GM21717 (cell line): ENCODE results near the gene CUX1.
"Not testable (repeated sequence)": the region's sequence is repeated elsewhere in the genome, so short reads cannot be mapped to it uniquely, and the experiment has no call there.

Experiments used
- ATAC-seq: cut with Tn5 transposase; IDR thresholded peaks from one replicate; pipeline ENCODE4 v1.9.1; 2021; ENCODE audit warnings: mild to moderate bottlenecking, moderate library complexity; ENCODE audit not compliant: unreplicated experiment

Gene CUX1

DNA sequence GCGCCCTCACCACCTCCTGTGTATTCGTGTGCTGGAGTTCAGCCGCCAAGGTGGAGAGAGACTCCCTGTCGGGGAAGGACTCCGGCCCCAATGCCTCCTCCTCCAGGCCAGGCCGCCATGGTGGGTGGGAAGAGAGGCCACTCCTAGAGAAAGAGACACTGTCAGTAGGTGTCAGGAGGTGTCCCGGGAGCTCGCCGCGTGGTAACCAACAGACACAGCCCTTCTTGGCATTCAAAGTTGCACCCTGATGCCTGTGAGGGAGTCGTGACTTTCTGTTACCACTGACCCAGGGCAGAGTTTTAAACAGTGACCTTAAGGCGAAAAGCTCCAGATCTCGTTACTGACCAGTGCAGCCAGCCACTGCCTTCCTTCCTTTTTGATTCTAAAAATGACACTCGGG, 155.2 kb downstream of the CUX1 start:
- ATAC-seq, result no peak

DNA sequence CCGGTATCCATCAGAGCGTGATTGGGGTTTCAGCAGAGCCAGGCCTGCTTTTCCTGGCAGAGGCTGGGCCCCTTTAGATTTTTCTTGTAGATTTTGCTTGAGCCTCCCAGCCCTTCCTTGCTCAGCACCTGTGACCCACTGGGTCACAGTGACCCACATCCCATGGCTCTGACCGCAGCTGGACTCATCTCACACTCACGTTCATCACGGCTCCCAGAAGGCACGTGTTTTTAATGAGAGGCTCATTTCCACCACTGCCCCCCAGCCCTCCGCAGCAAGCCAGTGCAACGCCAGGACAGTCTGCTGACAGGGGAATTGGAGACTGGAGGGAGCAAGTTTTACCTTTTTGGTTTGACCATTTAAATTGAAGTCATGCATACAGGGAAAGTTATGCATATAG, 155.7 kb downstream of the CUX1 start:
- ATAC-seq, result no peak

DNA sequence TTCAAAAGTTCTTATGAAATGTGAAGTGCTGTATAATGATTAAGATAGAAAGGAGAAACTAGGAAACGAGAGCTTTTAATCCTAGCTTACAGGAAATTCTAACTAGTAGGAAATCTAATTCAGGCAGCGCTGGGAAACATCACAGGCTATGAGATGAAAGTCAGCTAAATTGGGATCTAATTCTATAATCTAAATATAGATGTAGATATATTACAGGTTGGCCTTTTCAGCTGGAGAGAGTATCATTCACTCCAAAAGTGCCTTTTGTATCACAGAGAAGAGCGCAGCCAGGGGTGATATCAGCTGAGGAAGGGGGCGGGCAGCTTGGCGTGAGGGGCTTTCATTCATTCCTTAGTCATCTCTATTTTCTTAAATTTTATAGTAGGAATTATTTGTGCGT, 157.0 kb downstream of the CUX1 start:
- ATAC-seq, result no peak

DNA sequence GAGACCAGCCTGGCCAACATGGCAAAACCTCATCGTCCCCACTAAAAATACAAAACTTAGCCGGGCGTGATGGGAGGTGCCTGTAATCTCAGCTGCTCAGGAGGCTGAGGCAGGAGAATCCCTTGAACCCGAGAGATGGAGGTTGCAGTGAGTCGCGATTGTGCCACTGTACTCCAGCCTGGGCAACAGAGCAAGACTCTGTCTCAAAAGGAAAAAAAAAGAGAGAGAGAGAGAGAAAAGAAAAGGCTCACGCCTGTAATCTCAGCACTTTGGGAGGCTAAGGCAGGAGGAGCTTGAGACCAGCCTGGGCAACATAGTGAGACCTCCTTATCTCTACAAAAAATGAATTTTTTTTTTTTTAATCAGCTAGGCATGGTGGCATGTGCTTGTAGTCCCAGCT, 157.6 kb downstream of the CUX1 start:
- no peak for ATAC-seq

DNA sequence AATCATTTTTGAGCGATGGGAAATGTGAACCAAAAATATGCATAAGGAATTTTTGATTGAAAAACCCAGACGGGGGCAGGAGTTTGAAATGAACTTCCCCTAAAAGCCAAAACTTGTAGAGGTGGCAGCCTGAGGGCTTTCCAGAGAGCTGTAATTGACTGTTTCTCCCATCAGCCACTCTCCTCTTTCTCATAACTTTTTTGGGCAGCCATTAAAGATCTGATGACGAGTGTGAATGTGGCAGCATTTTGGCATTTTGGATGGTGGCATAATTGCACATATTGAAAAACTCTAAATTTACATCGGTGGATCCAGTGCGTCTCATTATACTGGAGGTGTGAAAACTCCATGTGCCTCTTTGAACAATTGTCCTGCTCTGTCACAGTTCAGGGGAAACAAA, 159.0 kb downstream of the CUX1 start:
- no peak for ATAC-seq

DNA sequence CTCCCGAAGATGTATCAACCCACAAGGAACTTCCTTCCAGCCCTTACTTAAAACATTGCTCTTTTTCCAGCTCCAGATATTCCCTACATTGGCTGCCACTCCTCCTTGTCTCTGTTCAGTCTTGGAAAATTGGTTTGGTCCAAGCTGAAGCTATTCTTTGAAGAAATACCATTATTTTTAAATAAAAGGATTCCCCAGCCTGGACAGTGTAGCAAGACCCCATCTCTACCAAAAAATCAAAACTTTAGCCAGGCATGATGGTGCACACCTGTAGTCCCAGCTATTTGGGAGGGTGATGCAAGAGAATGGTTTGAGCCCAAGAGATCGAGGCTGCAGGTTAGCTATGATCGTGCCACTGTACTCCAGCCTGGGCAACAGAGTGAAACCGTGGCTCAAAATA, 159.8 kb downstream of the CUX1 start:
- ATAC-seq, result no peak

DNA sequence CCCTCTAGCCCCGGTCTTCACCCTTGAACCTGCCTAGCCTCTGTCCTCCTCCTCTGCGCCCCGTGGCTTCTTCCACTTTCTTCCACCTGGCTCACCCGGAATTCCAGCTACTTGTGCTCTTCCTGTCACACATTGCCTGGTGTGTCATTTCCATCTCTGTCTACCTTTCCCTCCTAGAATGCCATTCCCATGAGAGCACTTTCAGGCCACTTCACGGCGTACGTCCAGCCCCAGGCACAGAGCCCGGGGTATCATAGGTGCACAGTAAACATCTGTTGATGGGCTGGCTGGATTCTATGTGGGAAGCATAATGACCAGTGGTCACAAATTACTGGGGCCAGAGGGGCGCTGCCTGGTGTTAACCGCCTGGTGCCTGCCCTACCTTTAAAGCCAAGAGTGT, 161.3 kb downstream of the CUX1 start:
- ATAC-seq, result no peak

DNA sequence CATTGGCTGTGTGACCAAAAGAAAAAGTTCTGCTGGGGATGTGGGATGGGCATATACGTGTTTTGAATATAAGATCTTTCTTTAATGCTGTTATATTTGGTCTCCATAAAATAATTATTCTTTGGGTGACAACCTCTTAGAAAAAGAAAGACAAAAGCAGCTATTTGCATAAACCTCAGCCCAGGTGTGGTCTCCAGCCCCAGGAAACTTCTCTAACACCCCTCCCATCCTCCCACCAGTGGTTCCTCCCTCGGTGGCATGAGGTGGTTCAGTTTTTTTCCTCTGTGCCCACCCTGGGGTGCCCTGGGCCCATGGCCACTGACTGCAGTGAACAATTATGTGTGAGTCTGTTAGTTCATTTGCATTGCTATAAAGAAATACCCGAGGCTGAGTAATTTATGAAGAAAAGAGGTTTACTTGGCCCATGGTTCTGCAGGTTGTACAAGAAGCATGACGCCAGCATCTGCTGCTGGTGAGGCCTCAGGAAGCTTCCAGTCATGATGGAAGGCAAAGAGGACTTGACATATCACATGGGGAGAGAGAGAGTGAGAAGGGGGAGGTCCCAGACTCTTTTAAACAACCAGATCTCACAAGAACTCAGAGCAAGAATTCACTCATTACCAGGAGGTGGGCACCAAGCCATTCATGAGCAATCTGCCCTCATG, 165.9 kb downstream of the CUX1 start:
- ATAC-seq, result no peak

DNA sequence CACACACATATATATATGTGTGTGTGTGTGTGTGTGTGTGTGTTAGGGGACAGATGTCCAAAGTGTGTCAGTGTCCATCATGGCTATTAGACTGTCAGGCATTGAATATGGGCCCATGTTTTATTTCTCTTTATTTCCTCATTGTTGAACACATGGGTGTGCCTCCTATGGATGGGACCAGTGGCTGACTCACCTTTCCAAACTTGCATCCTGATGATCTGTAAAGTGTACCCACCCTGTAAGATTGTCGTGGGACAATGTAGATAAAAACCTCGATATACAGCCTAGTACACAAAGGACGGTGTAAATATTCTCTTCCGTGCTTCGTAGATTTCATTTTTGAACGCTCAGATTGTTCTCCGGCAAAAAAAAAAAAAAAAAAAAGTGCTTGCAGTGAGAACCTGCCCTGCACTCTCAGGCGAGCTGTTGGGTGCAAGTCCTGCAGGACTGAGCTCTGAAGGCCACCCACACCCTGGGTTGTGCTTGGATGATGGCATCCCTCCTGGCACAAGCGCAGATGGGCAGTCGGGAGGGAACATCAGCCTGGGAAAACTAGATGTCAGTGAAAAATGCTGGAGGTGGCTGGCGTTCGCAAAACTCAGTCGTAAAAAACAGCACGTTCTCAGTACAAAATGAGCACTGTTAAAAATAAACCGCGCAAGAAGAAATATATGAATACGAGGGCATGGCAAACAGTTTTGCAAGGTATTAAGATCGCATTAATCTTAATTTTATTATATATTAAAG, 166.9 kb downstream of the CUX1 start:
- ATAC-seq, result no peak

DNA sequence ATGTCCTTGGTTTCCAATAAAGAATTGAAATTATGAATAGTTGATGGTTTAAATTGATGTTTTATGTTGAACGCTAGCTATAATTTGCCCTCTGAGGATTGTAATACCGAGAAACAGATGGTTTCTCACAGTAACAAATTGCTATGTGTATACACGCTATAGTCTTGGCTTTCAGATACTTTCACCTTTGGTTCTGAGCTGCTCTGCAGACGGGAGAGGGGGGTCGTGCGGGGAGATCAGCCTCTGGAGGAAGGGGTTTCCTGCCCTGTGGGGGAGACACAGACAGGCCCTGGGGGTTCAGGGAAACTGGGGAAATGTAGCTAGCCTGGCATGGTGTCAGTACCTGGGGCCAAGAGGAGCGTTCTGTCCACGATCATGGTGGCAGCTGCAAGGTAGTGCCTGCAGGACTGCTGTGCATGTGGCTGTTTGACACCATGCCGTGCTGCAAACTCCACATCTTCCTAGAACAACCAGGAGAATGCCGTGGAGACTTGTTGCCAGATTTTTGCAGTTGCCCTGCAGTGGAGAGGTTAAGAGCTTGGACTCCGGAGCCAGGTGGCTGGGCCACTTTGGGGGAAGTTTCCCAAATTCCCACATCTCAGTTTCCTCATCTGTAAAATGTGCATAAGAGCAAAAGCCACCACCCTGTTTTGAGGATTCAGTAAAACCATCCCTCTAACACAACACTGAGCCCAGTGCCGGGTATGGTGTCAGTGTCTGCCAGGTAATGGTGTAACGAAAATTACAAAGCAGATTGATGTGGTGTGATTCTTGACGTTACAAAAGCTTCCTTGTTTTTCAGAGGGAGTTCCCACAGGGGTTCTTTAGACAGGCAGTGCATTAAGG, 167.9 kb downstream of the CUX1 start:
- ATAC-seq, result no peak

DNA sequence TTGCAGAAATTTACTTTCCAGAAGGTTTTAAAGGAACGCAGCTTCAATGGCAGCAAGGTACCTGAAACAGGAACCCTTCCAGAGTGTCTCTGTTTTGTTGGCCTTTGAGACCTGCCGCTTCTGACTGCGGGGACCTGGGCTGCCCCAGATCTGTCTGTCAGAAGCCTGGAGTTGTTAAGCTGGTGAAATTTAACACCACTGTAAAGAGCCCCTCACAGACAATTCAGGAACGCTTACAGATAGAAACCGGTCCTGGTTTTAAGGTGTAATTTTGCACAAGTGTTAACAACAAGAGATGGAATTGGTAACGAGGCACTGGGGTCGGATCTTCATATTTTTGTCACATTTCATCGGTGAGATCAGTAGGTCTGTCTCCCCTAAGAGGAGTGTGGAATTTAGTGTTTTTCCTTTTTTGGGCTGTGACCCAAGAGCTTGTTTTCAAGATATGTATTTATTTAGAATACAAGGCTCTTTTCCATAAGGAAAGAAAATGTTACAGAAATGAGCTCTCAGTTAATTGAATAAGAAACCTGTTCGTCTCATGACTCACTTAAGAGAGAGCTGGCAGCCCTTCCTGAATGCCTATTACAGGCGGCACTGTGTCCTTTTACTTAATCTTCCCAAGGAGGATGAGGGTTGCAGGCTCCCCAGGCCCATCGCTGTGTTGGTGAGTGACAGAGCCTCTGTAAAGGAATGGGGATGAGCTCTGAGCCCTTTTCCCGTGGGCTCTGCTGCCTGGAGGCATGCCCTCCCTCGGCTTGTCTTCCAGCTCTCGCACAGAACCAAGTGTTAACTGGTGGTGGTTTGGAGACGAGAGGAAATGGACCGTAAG, 168.7 kb downstream of the CUX1 start:
- no peak for ATAC-seq

DNA sequence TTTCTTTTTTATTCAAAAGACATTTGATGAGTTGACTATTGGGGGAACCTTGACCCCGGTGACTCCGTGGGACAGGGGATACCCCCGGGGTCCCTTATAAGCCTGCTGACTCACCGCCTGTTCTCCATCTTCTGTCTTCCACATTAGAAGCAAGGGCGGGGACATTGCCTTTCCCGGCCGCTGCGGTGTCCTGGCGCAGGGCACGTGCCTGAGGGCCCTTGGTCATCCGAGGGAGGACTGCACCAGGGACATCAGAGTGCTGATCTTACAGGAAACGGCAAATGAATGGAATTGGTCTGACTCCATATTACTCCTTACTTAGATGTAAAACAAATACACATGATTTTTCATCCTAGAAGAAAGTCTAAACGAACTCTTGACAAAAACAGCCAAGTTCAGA, 170.1 kb downstream of the CUX1 start:
- ATAC-seq, result no peak

DNA sequence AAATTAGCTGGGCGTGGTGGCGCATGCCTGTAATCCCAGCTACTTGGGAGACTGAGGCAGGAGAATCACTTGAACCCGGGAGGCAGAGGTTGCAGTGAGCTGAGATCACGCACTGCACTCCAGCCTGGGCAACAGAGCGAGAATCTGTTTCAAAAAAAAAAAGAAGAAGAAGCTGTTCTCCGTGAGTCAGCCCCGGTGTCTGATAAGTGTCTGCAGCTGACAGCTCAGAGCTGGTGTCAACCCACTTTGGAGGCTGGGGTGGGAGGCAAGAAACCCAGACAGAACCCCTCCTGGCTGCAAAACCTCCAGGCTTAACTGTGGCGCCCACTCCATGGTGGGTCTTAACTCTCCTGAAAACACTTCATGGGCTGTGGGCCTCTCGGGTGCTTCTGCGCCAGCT, 170.6 kb downstream of the CUX1 start:
- ATAC-seq, result not testable (repeated sequence)

DNA sequence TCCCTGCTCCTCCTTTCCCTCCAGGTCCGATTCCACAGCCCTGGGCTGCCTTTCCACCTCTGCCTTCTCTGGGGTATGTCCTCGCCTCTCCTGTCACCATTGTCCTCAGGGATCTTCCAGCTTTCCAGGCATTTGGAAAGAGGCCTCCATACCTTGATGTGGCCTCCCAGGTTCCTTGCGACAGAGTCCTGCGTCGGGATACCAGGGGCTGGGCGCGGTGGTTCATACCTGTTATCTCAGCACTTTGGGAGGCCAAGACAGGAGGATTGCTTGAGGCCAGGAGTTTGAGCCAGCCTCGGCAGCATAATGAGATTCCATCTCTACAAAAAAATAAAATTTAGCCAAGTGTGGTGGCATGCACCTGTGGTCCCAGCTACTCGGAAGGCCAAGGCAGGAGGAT, 171.1 kb downstream of the CUX1 start:
- ATAC-seq, result no peak

DNA sequence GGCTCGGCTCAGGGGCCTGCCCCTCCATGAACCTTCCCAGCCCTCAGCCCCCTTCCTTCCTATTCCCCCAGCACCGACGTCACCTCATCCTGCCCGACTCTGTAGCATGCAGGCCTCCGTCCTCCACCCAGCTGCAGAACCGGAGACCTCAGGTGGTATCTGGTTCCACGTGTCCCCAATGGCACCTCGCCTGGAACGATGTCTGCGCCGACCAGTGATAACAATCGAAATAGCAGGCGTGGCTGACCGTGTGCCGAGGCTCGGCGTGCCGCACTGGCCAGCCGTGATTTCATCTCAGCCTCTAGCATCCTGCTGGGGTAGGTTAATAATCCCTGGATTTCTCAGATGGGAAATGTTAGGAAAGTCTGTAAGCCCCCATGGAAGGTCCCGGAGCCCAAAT, 171.7 kb downstream of the CUX1 start:
- ATAC-seq, result no peak

DNA sequence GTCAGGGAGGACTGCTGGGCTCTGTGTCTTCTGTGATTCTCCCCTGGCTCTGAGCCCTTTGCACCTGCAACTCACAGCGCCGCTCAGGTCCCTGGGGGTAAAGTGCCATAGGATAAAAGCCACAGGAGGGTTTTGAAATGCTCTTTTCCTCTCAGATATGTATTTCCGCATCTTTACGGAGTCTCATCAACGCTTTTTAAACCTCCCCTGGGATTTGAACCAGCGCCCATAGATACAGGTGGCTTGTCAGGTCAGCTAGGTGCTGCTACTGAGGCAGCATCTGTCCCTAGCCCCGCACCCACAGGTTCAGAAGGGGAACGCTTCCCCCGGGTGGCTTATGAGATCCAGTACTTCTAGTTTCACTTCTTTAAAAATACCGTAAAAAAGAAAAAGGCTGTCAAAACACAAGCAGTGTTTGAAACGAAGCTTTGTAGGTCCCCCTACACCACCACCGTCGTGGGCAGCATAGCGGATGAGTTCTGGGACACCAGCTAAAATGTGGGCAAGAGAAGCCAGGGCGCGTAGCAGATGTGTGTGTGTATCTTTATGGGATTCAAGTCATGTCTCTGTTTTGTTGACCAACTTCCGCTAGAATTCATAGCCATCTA, 173.5 kb downstream of the CUX1 start:
- peak; percentile 87 for ATAC-seq

DNA sequence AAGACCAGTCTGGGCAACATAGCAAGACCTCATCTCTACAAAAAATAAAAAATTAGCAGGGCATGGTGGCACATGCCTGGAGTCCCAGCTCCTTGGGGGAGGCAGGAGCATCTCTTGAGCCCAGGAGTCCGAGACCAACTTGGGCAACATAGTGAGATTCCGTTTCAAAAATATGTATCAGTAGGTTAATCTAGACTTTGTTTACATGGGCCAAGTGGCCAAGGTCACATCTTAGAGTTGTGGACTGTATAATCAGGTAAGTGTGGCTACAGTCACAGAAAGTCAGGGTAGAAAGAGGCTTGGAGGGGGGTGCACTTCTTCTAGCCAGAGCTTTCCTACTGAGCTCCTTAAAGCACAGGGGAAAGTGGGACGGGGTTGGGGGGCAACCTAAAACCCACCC, 174.4 kb downstream of the CUX1 start:
- no peak for ATAC-seq

DNA sequence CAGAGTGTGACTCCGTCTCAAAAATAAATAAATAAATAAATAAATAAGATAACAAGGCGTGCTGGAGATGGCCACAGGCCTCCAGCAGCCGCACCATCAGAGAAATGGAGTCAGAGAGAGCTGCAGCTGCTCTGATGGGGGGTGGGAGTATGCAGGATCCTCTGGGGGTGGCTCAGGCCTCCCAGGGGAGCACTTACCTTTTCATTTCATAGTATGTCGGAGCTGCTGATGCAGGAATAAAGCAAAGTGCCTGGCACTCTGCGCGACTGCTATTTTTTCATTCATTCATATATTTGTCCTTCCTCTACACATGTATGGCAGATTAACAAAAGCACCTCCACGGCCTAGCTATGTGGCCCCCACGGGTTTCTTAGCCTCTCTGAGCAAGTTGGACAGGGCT, 175.9 kb downstream of the CUX1 start:
- no peak for ATAC-seq

DNA sequence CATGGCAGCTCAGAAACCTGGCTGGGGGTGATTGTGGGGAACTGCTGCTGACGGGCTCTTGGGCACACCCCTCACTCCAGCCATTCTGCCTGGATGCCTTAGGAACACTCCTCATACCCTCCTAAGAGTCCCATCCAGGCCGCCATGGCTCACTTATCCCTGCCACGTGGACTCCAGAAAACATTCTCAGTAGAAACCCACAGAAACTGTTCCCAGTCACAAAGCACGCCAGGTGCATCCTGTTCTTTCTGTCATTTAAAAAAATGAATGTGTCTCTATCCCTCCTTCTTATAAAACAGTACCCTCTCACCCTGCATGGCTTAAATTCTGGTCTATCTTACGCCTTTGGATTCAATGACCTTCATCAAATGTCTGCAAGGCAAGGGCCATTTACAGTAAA, 177.7 kb downstream of the CUX1 start:
- no peak for ATAC-seq

DNA sequence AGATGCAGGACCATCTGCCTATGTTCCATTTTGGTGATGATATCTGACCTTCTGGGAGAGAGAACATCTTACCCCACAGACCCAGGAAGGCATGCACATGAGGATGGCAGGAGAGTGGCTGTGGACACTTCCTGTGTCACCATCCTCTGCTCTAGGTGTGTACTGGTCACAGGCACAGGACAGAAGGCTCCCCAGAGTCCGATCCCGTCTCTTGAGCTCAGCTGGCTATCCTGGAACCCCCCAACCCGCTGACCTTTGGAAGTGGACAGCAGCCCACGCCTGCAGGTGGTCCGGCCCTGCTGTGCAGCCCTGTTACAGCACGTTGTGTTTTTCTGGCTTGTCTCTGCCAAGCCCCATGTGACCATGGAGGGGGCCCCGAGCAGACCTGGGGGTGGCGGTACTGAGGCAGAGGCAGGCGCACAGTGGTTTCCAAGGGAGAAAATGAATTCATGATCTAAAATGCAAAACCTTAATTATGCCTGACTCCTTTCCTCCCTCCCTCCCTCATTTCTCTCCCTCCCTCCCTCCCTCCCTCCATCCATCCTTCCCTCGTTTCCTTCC, 178.8 kb downstream of the CUX1 start:
- no peak for ATAC-seq
